Lung (tissue), 12 donors: Measurements from ENCODE around the gene MLIP. TPM values are rescaled to one million over a fixed set of nuclear protein-coding genes. Genes with fewer than 3 reads are reported as not detected.
A peak's percentile ranks its signal among the peaks of the same experiment; 100 is the strongest.

Experiments
- ATAC-seq: fragments of 200-7000 bp; cut with Tn5 transposase; one replicate; pipeline ENCODE4 v1.9.1; 2020; ENCODE audit warnings: moderate number of reproducible peaks; ENCODE audit not compliant: insufficient read depth, low FRiP score
- DNase-seq, 3 donors: peaks; one replicate each; pipeline ENCODE4 v3.0.0-alpha.2; 2013 to 2017
- H3K27ac ChIP-seq, 2 donors: one replicate each; pipeline ENCODE4 v1.5.1; 2013; ENCODE audit warnings: mild to moderate bottlenecking in 2 of 2, moderate library complexity in 2 of 2, control low read depth in 1 of 2, inconsistent platforms in 1 of 2, low read depth in 1 of 2, low read length in 1 of 2
- H3K27me3 ChIP-seq, 3 donors: one replicate each; pipeline ENCODE4 v1.5.1; 2013; ENCODE audit warnings: low read length in 2 of 3; ENCODE audit not compliant: control insufficient read depth in 3 of 3, insufficient read depth in 3 of 3
- H3K36me3 ChIP-seq, 4 donors: one replicate each; pipeline ENCODE4 v1.5.1; 2013; ENCODE audit warnings: low read length in 4 of 4, mild to moderate bottlenecking in 1 of 4, moderate library complexity in 1 of 4; ENCODE audit not compliant: control insufficient read depth in 4 of 4, insufficient read depth in 4 of 4
- H3K4me1 ChIP-seq, 5 donors: one replicate each; pipeline ENCODE4 v1.5.1; 2013; ENCODE audit warnings: low read length in 5 of 5, mild to moderate bottlenecking in 2 of 5, moderate library complexity in 1 of 5; ENCODE audit not compliant: control insufficient read depth in 5 of 5, insufficient read depth in 5 of 5
- H3K4me3 ChIP-seq: one replicate; pipeline ENCODE4 v1.5.1; 2013; ENCODE audit warnings: mild to moderate bottlenecking, control low read depth, moderate library complexity
- H3K9ac ChIP-seq, 2 donors: one replicate each; pipeline ENCODE4 v1.5.1; 2013; ENCODE audit warnings: low read length in 2 of 2, control low read depth in 1 of 2; ENCODE audit not compliant: insufficient read depth in 1 of 2
- H3K9me3 ChIP-seq, 4 donors: one replicate each; pipeline ENCODE4 v1.5.1; 2013; ENCODE audit warnings: low read length in 3 of 4, mild to moderate bottlenecking in 1 of 4, moderate library complexity in 1 of 4; ENCODE audit not compliant: control insufficient read depth in 4 of 4, insufficient read depth in 3 of 4
- WGBS, 2 donors: extraction: QIAGEN DNeasy Blood & Tissue Kit; methylation state at CpG; one replicate each; pipeline ENCODE4 v1.1.7; 2013; 5-methylcytosine and 5-hydroxymethylcytosine counted together
- polyA plus RNA-seq, 2 donors: library from polyadenylated mRNA; stranded (reverse); fragments of 200-250 nt; gene quantifications; one replicate each; pipeline ENCODE4 v1.2.1, GENCODE V29; 2013
- total RNA-seq, 2 donors: library from RNA; depleted of rRNA in 1 of 2; stranded (reverse); fragments of >200 nt in 1 of 2; gene quantifications; one replicate each; pipeline ENCODE4 v1.2.1, GENCODE V29; 2014 to 2021
- TF ChIP-seq, protein P1 (sequence below): IDR thresholded peaks from 2 replicates; pipeline ENCODE4 v1.5.1; 2012; ENCODE audit warnings: mild to moderate bottlenecking; ENCODE audit errors: control extremely low read depth, extremely low read depth
- donor health status: control.
- donor health status: control.
- donor health status: Bipolar disorder and iron deficiency.
- donor health status: healthy.
- donor health status: DM: yes; HTN: yes; CAD: no.

The MLIP gene
- total and polyA plus RNA-seq, 4 donors, result 0.16 to 1.3 (median 0.35) TPM

DNA sequence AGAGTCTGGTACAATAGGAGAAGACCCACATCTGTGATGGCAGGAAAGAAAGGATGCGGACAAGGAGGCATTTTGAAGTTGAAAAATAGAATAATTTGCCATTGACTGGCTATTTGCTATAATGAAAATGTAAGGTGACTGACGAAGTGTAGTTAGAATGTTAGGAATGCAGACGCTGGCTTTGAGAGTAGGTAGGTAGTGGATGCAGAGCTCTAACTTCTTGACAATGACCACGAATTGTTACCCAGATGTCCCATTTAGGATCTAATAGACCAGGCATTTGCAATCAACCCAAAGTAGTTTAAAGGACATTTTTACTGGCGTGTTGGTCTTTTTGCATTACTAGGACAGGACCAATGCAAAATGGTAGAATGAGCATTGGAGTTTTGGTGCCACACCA lies 14.2 kb downstream of the MLIP start:
- DNase-seq, result no peak
- ATAC-seq, result no peak
- H3K27ac ChIP-seq, result no peak overlapping the region
- 63 to 84% methylated on average over 5 of the region's 5 CpGs for WGBS, 2 donors
- H3K27me3 ChIP-seq, result no peaks in the 10 kb centered on the region
- H3K9ac ChIP-seq, result no peak overlapping the region
- no peaks in the 10 kb centered on the region for H3K9me3 ChIP-seq
- H3K4me3 ChIP-seq, result no peak overlapping the region
- H3K36me3 ChIP-seq, result no peaks in the 10 kb centered on the region
- TF ChIP-seq, protein P1, sequence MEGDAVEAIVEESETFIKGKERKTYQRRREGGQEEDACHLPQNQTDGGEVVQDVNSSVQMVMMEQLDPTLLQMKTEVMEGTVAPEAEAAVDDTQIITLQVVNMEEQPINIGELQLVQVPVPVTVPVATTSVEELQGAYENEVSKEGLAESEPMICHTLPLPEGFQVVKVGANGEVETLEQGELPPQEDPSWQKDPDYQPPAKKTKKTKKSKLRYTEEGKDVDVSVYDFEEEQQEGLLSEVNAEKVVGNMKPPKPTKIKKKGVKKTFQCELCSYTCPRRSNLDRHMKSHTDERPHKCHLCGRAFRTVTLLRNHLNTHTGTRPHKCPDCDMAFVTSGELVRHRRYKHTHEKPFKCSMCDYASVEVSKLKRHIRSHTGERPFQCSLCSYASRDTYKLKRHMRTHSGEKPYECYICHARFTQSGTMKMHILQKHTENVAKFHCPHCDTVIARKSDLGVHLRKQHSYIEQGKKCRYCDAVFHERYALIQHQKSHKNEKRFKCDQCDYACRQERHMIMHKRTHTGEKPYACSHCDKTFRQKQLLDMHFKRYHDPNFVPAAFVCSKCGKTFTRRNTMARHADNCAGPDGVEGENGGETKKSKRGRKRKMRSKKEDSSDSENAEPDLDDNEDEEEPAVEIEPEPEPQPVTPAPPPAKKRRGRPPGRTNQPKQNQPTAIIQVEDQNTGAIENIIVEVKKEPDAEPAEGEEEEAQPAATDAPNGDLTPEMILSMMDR, result no peak
- peaks cover 0 to 15% (median 0%) of the 10 kb centered on the region in 5 donors for H3K4me1 ChIP-seq

DNA sequence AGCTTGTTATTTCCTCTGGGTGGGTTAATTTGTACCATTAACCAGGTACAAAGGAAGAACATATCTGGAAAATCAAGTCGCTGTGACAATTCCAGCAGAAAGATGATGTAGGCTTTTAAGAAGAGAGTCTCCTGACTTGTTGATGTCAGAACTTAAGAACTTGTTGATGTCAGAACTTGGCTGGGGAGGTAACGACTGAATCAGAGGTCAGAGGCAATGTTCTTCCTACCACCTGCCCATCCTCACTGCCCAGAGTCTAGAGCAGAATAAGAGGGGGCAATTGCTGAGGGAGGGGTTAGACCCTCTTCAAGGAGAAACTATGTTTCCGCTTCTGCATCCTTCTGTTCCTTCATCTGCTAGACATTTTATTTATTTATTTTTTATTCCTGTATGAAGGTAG lies 18.9 kb downstream of the MLIP start:
- TF ChIP-seq, protein P1, result no peak
- no peak overlapping the region for H3K9ac ChIP-seq
- no peak for ATAC-seq
- no peak for DNase-seq
- H3K27ac ChIP-seq, result peak overlapping the region in 1 of 2 donors; percentile 17
- WGBS, 2 donors, result 81 to 88% methylated on average over 3 of the region's 3 CpGs
- H3K4me1 ChIP-seq, result peaks cover 0 to 15% (median 0%) of the 10 kb centered on the region in 5 donors
- no peaks in the 10 kb centered on the region for H3K36me3 ChIP-seq
- H3K4me3 ChIP-seq, result no peak overlapping the region
- no peaks in the 10 kb centered on the region for H3K9me3 ChIP-seq
- no peaks in the 10 kb centered on the region for H3K27me3 ChIP-seq

DNA sequence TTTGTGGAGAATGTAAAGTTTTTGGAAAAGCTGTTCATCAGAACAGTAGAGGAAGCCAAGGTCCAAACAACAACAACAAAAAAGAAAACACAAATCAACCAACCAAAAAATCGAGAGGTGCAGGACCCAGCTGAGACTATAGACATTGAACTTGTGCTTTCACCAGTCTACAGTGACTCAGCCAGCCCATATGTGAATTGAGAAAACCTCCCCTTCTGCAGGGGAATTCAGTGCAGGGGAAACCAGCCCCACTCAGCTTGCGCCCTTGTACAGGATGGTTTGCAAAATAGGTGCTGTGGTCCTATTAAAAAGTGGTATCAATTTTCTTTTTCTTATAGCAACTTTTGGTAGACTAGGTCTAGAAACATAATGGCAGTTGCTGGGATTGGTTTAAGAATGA lies 21.3 kb downstream of the MLIP start:
- Histone ChIP-seq H3K27ac (no peak overlapping the region), H3K36me3 (peaks cover 0 to 4% (median 0%) of the 10 kb centered on the region in 4 donors), H3K9ac (no peak overlapping the region), H3K27me3 (no peaks in the 10 kb centered on the region), H3K4me1 (peaks cover 0 to 12% (median 0%) of the 10 kb centered on the region in 5 donors), H3K9me3 (no peaks in the 10 kb centered on the region), H3K4me3 (no peak overlapping the region)
- DNase-seq (no peak), ATAC-seq (no peak)
- WGBS, 2 donors, result 79 to 89% methylated on average over 2 of the region's 2 CpGs
- TF ChIP-seq, protein P1, result no peak

DNA sequence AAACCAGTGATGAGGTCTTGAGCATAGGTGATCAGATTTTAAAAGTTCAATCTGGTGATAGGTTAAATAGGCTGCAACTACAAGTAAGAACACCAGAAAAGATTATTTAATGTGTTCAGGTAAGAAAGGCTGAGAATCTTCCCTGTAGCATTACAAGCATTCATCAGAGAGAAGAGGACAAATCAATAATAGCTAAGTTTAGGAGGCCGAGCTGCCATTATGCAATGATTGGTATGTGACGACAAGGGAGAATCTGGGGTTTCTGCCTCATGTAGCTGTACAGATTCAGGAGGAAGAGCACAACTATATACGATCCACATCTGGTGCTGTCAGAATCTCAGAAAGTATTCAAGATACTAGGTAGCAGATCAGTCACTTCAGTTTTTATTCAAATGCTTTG lies 21.9 kb downstream of the MLIP start:
- WGBS, 2 donors, result 90 to 93% methylated on average over 3 of the region's 3 CpGs
- peaks cover 0 to 4% (median 0%) of the 10 kb centered on the region in 4 donors for H3K36me3 ChIP-seq
- no peak for DNase-seq

More for the DNA sequence above, 21.9 kb downstream of the MLIP start:
- TF ChIP-seq, protein P1, result no peak
- ATAC-seq, result no peak
- Histone ChIP-seq H3K9me3 (no peaks in the 10 kb centered on the region), H3K27ac (no peak overlapping the region), H3K27me3 (no peaks in the 10 kb centered on the region), H3K4me3 (no peak overlapping the region), H3K9ac (no peak overlapping the region), H3K4me1 (peaks cover 0 to 12% (median 0%) of the 10 kb centered on the region in 5 donors)
